Activated T-helper 1 cell treated with anti-CD3 and anti-CD28 coated beads, Interleukin-12 subunit alpha, Interleukin-12 subunit beta, Interleukin-2, Interleukin-4 antibody, amounts not matched to agents 30 ng/mL and 10 ng/mL and 1 ng/mL, durations not matched to agents 14 hours and 24 hours and 36 hours (primary cell): ENCODE results near the gene POLE. TPM values are rescaled to one million over a fixed set of nuclear protein-coding genes. Genes with fewer than 3 reads are reported as not detected.

Experiments used
- DNase-seq: peaks from one replicate; pipeline ENCODE4 v3.0.0; 2021; ENCODE audit warnings: low spot score
- H3K27ac Mint-ChIP-seq: one replicate; pipeline ENCODE4 v1.8.0; 2021; ENCODE audit warnings: mild to moderate bottlenecking, mixed read lengths
- H3K27me3 Mint-ChIP-seq: one replicate; pipeline ENCODE4 v1.8.0; 2022; ENCODE audit warnings: mild to moderate bottlenecking, moderate library complexity, mixed read lengths; ENCODE audit not compliant: insufficient read depth
- H3K36me3 Mint-ChIP-seq: one replicate; pipeline ENCODE4 v1.8.0; 2021; ENCODE audit warnings: low read depth, mixed read lengths
- H3K4me1 Mint-ChIP-seq: one replicate; pipeline ENCODE4 v1.8.0; 2021; ENCODE audit warnings: low read depth, mixed read lengths
- H3K4me3 Mint-ChIP-seq: one replicate; pipeline ENCODE4 v1.8.0; 2021; ENCODE audit warnings: mild to moderate bottlenecking, moderate library complexity, mixed read lengths
- H3K9me3 Mint-ChIP-seq: one replicate; pipeline ENCODE4 v1.8.0; 2021; ENCODE audit warnings: mixed read lengths
- intact Hi-C: fragments of 100-400 bp; cut with micrococcal nuclease; formaldehyde crosslinking; loops from one replicate; pipeline ENCODE4 v1.15.1; 2024
- total RNA-seq: library from RNA; stranded (reverse); gene quantifications from 2 replicates; pipeline ENCODE4 v1.2.3, GENCODE V29; 2022

POLE gene
- total RNA-seq, 1 donor from 2014 or later, result 168 TPM

DNA sequence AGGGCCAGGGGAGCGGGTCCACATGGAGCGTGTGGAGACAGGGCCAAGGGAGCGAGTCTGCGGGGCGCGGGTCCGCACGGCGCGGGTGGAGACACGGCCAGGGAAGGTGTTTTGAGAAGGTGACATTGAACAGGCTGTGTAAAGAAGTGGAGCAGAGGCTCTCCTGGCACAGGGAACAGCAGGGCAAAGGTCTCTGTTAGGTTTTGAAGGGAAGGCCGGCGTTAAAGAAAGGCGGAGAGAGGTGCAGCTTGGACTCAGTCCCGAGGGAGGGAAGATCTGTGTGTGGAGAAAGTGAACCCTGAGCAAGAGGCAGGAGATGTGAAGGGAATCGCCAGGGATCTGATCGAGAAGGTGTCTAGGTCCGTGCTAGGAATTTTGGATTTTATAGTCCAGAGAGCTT is 2.1 kb upstream of the POLE start:
- Mint-ChIP-seq H3K4me1 (peaks cover 19% of the 10 kb centered on the region), H3K36me3 (peaks cover 8% of the 10 kb centered on the region), H3K9me3 (no peaks in the 10 kb centered on the region), H3K4me3 (peak overlapping the region; percentile 84), H3K27ac (no peak overlapping the region), H3K27me3 (no peaks in the 10 kb centered on the region)
- no peak for DNase-seq
- intact Hi-C loops, result loop anchor here (5.0 to 10.0 kb wide), 2 partner anchors 544 to 737 kb away; partner anchors contain the start of genes DDX51 and NOC4L

DNA sequence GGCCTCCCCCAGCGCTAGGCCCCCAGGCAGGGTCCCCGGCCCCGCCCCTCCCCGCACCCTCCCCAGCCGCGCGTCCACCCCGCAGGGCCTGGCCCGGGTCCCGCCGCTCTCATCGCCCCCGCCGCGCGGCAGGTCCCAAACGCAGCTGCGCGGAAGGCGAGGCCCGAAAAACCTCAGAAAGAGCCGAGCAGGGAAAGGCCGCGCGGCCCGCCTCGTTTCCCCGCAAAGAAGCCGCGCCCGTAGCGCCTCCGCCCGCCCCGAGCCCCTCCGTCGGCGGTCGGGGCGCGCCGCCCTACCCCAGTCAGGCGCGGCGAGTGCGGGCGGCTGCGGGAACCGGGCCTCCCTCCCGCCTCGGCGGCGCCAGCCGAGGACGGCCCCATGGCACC is 324 bp downstream of the POLE start:
- H3K27ac Mint-ChIP-seq, result no peak overlapping the region

DNA sequence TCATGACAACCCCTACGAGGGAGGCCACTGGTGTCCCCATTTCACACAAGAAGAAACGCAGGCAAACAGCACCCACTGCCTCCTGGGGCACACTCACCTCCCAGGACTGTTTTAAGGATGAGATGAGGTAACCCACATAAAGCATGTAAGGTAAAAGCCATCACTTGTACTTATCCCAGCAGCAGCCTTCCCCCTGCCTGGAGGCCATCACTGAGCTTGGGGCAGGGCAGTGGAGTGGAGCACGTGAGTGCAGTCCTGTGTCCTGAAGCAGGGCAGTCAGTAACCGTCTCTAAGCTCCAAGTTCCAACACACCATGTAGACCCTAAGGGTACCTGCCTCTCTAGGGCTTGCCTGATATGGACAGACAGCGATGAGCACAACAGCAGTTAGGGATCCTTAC is 1.7 kb downstream of the POLE start:
- intact Hi-C loops, result loop anchor here (5.0 to 10.0 kb wide), 2 partner anchors 541 to 733 kb away; partner anchors contain the start of genes DDX51 and NOC4L
- H3K4me3 Mint-ChIP-seq, result peak overlapping the region; percentile 82
- no peak for DNase-seq
- no peaks in the 10 kb centered on the region for H3K27me3 Mint-ChIP-seq
- peak overlapping the region; percentile 52 for H3K27ac Mint-ChIP-seq
- H3K36me3 Mint-ChIP-seq, result peaks cover 13% of the 10 kb centered on the region
- peaks cover 26% of the 10 kb centered on the region for H3K4me1 Mint-ChIP-seq
- no peaks in the 10 kb centered on the region for H3K9me3 Mint-ChIP-seq

More for the DNA sequence above, 324 bp downstream of the POLE start:
- DNase-seq, result no peak
- peaks cover 8% of the 10 kb centered on the region for H3K36me3 Mint-ChIP-seq
- H3K4me1 Mint-ChIP-seq, result peaks cover 26% of the 10 kb centered on the region
- peak overlapping the region; percentile 84 for H3K4me3 Mint-ChIP-seq
- H3K27me3 Mint-ChIP-seq, result no peaks in the 10 kb centered on the region
- H3K9me3 Mint-ChIP-seq, result no peaks in the 10 kb centered on the region
- intact Hi-C loops, result loop anchor here (1.0 to 10.0 kb wide), 8 partner anchors 23 to 735 kb away; partner anchors contain the start of genes ANKLE2, DDX51, GOLGA3 and NOC4L

DNA sequence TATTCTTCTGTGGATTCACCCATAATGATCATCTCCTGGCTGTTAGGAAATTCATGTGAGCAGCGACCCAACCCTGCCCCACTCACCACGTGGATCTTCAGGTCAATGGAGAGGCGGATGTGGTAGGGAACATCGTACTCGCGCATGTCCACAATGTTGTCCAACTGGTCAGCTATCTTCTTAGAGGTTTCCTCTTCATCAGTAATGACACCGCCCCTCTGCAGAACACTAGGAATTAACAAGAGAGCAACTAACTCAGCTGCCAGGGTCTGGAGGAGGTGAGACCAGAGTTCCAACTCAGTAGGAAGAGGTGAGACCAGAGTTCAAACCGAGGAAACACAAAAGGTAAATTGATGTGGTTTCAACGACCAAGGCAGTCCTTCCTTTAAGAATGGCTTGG is 9.7 kb downstream of the POLE start:
- H3K4me1 Mint-ChIP-seq, result no peaks in the 10 kb centered on the region
- no peak overlapping the region for H3K27ac Mint-ChIP-seq
- intact Hi-C loops, result no loop called here
- DNase-seq, result no peak
- no peaks in the 10 kb centered on the region for H3K9me3 Mint-ChIP-seq
- H3K27me3 Mint-ChIP-seq, result no peaks in the 10 kb centered on the region
- H3K36me3 Mint-ChIP-seq, result peaks cover 44% of the 10 kb centered on the region
- H3K4me3 Mint-ChIP-seq, result no peak overlapping the region

DNA sequence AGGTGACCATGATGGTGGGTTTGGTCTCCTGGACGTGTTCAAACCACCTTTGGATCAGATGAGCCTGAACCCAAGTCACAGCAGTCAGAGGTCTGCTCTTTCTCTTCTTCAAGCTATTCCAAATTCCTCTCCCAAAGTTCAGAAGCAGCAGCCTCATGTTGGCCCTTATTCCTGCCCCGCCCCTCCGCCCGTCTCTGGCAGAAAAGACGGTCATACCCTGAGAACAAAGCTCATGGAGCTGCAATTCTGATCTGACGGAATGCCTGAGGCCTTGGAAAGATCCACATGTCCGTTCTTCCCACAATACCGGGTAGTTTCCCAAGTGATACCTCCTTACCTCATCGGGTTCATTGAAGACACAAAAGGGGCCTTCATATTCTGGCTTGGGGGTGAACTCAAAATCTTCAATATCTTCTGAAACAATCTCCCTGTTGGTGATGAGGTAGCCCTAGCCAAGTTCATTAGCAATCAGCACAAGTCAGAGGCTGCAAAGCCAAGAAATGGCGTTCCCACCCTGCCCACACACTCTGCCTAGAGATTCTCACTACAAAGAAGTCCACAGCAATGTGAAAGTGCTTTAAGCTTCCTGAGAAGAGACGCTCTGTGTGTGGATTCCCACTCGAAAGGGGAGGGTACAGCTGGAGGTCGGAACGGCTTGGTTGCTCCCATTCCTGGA is 11.2 kb downstream of the POLE start:
- no peak for DNase-seq
- peaks cover 50% of the 10 kb centered on the region for H3K36me3 Mint-ChIP-seq
- no peaks in the 10 kb centered on the region for H3K9me3 Mint-ChIP-seq
- no peak overlapping the region for H3K27ac Mint-ChIP-seq
- no peaks in the 10 kb centered on the region for H3K27me3 Mint-ChIP-seq
- no peak overlapping the region for H3K4me3 Mint-ChIP-seq
- peaks cover 5% of the 10 kb centered on the region for H3K4me1 Mint-ChIP-seq
- intact Hi-C loops, result no loop called here

DNA sequence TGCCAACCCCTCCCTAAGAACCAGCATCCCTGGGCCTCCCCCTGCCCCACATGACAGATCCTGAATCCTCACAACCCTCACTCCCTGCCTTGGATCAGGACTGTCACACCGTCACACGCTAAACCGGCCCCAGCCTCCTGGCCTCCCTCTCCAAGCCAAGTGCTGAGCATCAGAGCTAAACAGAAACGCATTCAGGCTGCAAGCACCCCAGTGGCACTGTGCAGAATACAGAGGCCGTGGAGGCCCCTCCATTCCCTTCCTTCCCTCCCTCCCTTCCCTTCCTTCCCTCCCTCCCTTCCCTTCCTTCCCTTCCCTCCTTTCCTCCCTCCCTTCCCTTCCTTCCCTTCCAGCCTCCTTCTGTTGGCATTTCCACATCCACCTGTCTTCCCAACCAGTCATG is 12.6 kb downstream of the POLE start:
- intact Hi-C loops, result no loop called here
- H3K4me3 Mint-ChIP-seq, result no peak overlapping the region
- H3K27ac Mint-ChIP-seq, result no peak overlapping the region
- H3K27me3 Mint-ChIP-seq, result no peaks in the 10 kb centered on the region
- peaks cover 5% of the 10 kb centered on the region for H3K4me1 Mint-ChIP-seq
- DNase-seq, result no peak
- H3K9me3 Mint-ChIP-seq, result no peaks in the 10 kb centered on the region
- peaks cover 44% of the 10 kb centered on the region for H3K36me3 Mint-ChIP-seq

DNA sequence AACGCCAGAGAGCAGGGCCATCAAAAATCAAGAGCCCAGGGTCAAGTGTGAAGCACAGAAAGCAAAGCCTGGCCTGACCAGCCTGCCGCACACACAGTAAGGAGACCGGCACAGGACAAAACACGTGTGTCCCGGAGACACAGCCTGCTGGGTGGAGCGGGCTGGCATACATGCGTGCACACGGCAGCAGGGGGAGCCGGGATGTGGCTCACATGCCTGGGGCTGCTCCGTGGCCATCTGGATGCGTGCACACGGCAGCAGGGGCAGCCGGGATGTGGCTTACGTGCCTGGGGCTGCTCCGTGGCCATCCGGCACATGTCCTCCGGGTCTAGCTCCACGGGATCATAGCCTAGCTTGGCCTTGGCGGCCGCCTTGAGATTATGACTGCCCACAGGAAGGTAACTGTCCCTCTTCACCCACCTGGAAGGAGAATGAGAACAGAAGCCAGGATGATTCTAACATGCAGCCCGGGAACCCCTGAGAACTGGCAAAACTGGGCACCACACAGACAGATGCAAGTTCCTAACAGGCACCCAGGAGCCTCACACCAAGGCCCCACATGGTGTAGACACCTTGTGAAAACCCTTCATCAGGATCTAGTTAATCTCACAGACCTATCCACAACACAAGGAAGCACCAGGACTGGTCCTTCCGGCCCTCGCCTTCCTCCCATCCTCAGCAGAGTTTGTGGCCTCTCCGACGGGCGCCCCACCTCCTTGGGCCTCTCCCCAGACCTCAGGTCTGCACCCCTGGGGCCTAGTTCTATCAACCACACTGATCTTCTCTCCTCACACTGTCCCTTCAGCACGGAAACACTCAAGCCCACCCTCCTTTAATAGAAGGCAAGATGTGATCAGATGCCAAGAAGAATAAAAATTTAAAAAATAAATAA is 13.6 kb downstream of the POLE start:
- Mint-ChIP-seq H3K9me3 (no peaks in the 10 kb centered on the region), H3K36me3 (peaks cover 46% of the 10 kb centered on the region), H3K4me3 (no peak overlapping the region), H3K27me3 (no peaks in the 10 kb centered on the region), H3K27ac (no peak overlapping the region), H3K4me1 (peaks cover 5% of the 10 kb centered on the region)
- intact Hi-C loops, result no loop called here
- no peak for DNase-seq

DNA sequence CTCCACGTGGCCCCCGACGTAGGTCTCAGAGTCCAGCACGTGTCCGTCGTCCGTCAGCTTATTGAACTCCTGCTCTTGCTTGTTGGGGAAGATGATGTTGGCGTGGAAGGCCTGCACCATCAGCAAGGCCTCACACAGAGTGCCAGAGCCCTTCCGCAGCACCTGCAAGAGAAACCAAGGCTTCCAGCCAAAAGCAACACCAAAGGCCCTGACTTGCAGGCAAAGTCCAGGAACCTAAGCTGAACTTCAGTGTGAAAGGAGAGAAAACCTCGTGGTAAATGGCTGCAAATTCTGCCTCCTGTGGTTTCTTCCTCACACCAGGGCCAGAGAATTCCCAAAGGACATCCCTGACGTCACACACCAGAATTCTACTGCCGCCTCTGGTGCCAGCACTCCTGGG is 14.5 kb downstream of the POLE start:
- Mint-ChIP-seq H3K27me3 (no peaks in the 10 kb centered on the region), H3K4me1 (peaks cover 5% of the 10 kb centered on the region), H3K36me3 (peaks cover 49% of the 10 kb centered on the region), H3K27ac (no peak overlapping the region), H3K9me3 (no peaks in the 10 kb centered on the region), H3K4me3 (no peak overlapping the region)
- DNase-seq, result no peak
- intact Hi-C loops, result no loop called here

DNA sequence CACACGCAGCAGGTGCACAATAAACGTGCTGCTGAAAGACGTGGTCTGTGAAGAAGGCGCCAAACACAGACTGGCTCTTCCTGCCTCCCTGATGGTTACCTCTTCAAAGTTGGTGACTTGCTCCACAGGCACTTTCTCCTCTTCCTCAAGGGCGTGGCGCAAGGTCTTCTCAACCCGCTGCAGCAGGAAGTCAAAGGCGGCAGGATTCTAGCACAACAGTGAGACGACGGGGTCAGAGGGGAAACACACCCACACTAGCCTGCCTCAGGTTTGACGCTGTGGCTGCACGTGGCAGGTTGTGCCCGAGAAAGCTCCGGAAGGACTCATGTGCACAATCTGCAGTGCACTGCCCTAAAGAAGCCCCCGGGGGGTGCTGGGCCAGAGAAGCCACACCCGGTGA is 15.0 kb downstream of the POLE start:
- H3K27me3 Mint-ChIP-seq, result no peaks in the 10 kb centered on the region
- no peak overlapping the region for H3K27ac Mint-ChIP-seq
- DNase-seq, result no peak
- intact Hi-C loops, result no loop called here
- H3K36me3 Mint-ChIP-seq, result peaks cover 48% of the 10 kb centered on the region
- no peak overlapping the region for H3K4me3 Mint-ChIP-seq
- no peaks in the 10 kb centered on the region for H3K9me3 Mint-ChIP-seq
- H3K4me1 Mint-ChIP-seq, result peaks cover 5% of the 10 kb centered on the region

DNA sequence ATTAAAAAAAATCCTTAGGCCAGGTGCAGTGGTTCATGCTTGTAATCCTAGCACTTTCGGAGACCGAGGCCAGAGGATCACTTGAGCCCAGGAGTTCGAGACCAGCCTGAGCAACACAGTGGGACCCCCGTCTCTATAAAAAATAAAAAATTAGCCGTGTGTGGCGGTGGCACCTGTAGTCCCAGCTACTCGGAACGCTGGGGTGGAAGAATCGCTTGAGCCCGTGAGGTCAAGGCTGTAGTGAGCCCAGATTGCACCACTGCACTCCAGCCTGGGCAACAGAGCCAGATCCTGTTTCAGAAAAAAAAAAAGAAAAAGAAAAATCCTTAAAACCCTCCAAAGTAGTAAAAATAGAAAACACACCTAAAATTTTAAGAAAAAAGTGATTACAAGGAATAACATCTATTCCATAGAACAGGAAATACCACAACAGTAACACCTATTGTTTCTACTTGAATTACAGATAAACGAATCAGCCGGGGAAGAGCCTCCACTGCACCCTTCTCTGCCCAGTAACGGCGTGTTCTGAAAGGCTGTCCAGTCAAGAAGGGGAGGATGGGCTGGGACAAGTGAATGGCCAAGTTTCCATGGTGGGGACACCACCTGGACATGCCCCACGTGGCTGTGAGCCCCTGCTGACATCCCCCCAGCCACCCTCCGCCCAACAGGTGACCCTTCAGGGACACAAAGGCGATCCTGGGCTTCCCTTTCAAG is 17.8 kb downstream of the POLE start:
- H3K36me3 Mint-ChIP-seq, result peaks cover 52% of the 10 kb centered on the region
- peaks cover 5% of the 10 kb centered on the region for H3K4me1 Mint-ChIP-seq
- no peak for DNase-seq
- no peak overlapping the region for H3K27ac Mint-ChIP-seq
- H3K4me3 Mint-ChIP-seq, result no peak overlapping the region
- no peaks in the 10 kb centered on the region for H3K27me3 Mint-ChIP-seq
- intact Hi-C loops, result no loop called here
- no peaks in the 10 kb centered on the region for H3K9me3 Mint-ChIP-seq

DNA sequence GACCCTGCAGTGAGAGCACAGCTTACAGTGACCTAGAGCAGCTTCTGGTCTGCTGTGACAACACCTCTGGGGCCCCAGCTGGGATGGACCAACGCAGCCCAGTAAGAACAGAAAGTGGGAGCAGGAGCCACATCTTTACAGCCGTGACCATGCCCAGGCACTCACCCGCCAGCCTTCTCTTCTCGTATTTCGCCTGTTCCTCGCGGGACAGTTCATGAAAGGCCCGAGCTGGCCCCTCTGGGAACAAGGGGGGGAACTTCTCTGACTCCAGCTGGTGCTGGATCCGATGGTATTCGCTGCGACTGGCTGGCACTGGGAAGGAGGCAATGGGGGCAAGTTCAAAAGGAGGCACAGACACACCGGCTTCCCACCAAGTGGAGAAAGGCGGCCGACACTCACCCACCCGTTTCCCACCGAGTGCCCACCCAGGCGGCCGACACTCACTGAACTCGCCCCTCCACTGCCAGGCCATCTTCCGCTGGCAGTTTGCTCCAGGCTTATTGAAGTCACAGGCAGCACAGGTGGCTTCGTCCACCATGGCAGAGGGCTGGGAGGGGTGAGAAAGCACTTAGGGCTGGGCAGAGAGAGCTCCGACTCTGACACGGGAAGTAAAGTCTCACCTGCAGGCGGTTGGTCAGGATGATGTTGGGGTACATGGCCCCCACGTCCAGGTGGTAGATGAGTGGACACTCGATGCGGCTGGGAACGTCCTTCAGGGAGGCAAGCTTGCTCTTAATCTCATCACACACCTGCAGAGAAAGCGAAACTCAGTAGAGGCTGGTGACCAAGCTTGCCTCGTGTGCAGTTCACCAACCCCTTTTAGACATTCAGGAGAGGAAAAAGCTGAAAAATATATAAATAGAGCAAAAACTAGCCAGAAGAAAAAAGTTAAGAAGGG is 18.7 kb downstream of the POLE start:
- Mint-ChIP-seq H3K27ac (no peak overlapping the region), H3K36me3 (peaks cover 53% of the 10 kb centered on the region), H3K9me3 (no peaks in the 10 kb centered on the region), H3K27me3 (no peaks in the 10 kb centered on the region), H3K4me3 (no peak overlapping the region), H3K4me1 (peaks cover 6% of the 10 kb centered on the region)
- no peak for DNase-seq
- intact Hi-C loops, result no loop called here

DNA sequence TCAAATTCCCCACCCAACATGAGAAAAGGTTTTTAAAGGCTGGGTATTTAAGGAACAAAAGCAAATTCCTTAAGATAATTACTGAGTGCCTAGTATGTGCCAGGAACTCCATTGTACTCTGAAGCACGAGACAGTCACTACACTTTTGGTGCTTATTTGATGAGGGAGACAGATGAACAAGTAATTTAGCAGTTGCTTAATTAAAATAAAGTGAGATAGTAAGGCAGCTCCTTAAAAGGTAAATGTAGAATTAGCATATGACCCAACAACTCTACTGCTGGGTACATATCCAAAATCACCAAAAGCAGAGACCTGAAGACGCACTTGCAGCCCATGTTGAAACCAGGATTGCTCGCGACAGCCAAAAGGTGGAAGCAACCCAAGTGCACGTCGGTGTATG is 21.3 kb downstream of the POLE start:
- DNase-seq, result no peak
- Mint-ChIP-seq H3K27me3 (no peaks in the 10 kb centered on the region), H3K27ac (peak overlapping the region; percentile 62), H3K9me3 (no peaks in the 10 kb centered on the region), H3K4me3 (no peak overlapping the region), H3K4me1 (peaks cover 25% of the 10 kb centered on the region), H3K36me3 (peaks cover 68% of the 10 kb centered on the region)
- intact Hi-C loops, result no loop called here
